Sigmoid colon (tissue), 7 donors: ENCODE data around the gene FAM50A. TPM values are rescaled to one million over a fixed set of nuclear protein-coding genes. Genes with fewer than 3 reads are reported as not detected.

Source experiments
- DNase-seq: peaks from one replicate; pipeline ENCODE4 v3.0.0-alpha.2; 2019
- H3K27ac ChIP-seq, 4 donors: fragments of 200-600 bp; sonication (generic); one replicate each; pipeline ENCODE4 v1.5.1; 2016 to 2019; ENCODE audit warnings: mild to moderate bottlenecking in 1 of 4
- H3K27me3 ChIP-seq, 3 donors: fragments of 200-600 bp; sonication (generic); one replicate each; pipeline ENCODE4 v1.5.1; 2019; ENCODE audit warnings: mild to moderate bottlenecking in 1 of 3
- H3K36me3 ChIP-seq, 4 donors: fragments of 200-600 bp; sonication (generic); one replicate each; pipeline ENCODE4 v1.5.1; 2016 to 2019
- H3K4me1 ChIP-seq, 4 donors: fragments of 200-600 bp; sonication (generic); one replicate each; pipeline ENCODE4 v1.5.1; 2017 to 2019
- H3K4me3 ChIP-seq, 4 donors: fragments of 200-600 bp; sonication (generic); one replicate each; pipeline ENCODE4 v1.5.1; 2017 to 2019; ENCODE audit warnings: mild to moderate bottlenecking in 2 of 4, moderate library complexity in 1 of 4
- H3K9me3 ChIP-seq, 4 donors: fragments of 200-600 bp in 3 of 4; sonication (generic) in 3 of 4; one replicate each; pipeline versions ENCODE4 v1.5.1 to v1.6.1; 2013 to 2019
- CTCF ChIP-seq, 4 experiments: fragments of 450-650 bp in 3 of 4; fragments of 200-600 bp in 1 of 4; IDR thresholded peaks; one replicate each; pipeline ENCODE4 v1.5.1; 2016 to 2019; ENCODE audit warnings: antibody characterized with exemption in 4 of 4, mild to moderate bottlenecking in 3 of 4, moderate library complexity in 2 of 4
- EP300 ChIP-seq, 4 donors: sonication (generic); formaldehyde crosslinking; IDR thresholded peaks; one replicate each; pipeline ENCODE4 v1.6.1; 2017; ENCODE audit warnings: antibody characterized with exemption in 4 of 4
- POLR2A ChIP-seq, 2 donors: fragments of 450-650 bp; IDR thresholded peaks; one replicate each; pipeline ENCODE4 v1.6.1; 2016; ENCODE audit warnings: antibody characterized with exemption in 2 of 2, mild to moderate bottlenecking in 2 of 2, moderate library complexity in 2 of 2
- POLR2AphosphoS5 ChIP-seq, 4 donors: sonication (generic); formaldehyde crosslinking; IDR thresholded peaks; one replicate each; pipeline ENCODE4 v1.6.1; 2017; ENCODE audit warnings: antibody characterized with exemption in 4 of 4
- WGBS, 2 donors: extraction: QIAGEN DNeasy Blood & Tissue Kit; methylation state at CpG; one replicate each; pipeline ENCODE4 v1.1.7; 2013; 5-methylcytosine and 5-hydroxymethylcytosine counted together
- intact Hi-C: fragments of 100-400 bp; cut with DNase I; formaldehyde crosslinking; loops from one replicate; pipeline ENCODE4 v1.15.1; 2023
- polyA plus RNA-seq, 3 donors: library from polyadenylated mRNA; stranded (reverse); fragments of 200-250 nt; gene quantifications; one replicate each; pipeline ENCODE4 v1.2.3, GENCODE V29; 2013
- total RNA-seq, 4 donors: library from RNA; depleted of rRNA; stranded (reverse); fragments of >200 nt; gene quantifications; one replicate each; pipeline ENCODE4 v1.1.0, GENCODE V29; 2016
- donor health status: healthy with polysubstance abuse.
- donor health status: Bipolar disorder and iron deficiency.
- donor health status: healthy.

FAM50A gene
- total and polyA plus RNA-seq, 7 donors: 40.5 to 85.1 (median 61.9) TPM

- no peaks in the 10 kb centered on the region for H3K9me3 ChIP-seq
- H3K36me3 ChIP-seq: peaks cover 11 to 22% (median 14%) of the 10 kb centered on the region in 4 donors
- WGBS, 2 donors: 37 to 58% methylated on average over 6 of the region's 6 CpGs
- no peak overlapping the region for H3K4me3 ChIP-seq
- no peak for DNase-seq
- TF ChIP-seq EP300 (IDR thresholded peaks at IDR 0.05) (no peak), POLR2A (IDR thresholded peaks at IDR 0.05) (no peak), CTCF (IDR thresholded peaks at IDR 0.05) (no peak), POLR2AphosphoS5 (IDR thresholded peaks at IDR 0.05) (no peak)
- no peaks in the 10 kb centered on the region for H3K27me3 ChIP-seq
- no peak overlapping the region for H3K27ac ChIP-seq
- peaks cover 0 to 16% (median 13%) of the 10 kb centered on the region in 4 donors for H3K4me1 ChIP-seq
- intact Hi-C loops: loop anchor here (2.0 kb wide), 1 partner anchor 133 kb away; no protein-coding TSS in a partner anchor
These were observed 41.9 kb upstream of the FAM50A start for GRCh38 chrX:154401918-154402621.

- Histone ChIP-seq H3K9me3 (no peaks in the 10 kb centered on the region), H3K36me3 (peaks cover 11 to 22% (median 14%) of the 10 kb centered on the region in 4 donors), H3K27me3 (no peaks in the 10 kb centered on the region), H3K27ac (no peak overlapping the region), H3K4me3 (no peak overlapping the region), H3K4me1 (peaks cover 0 to 16% (median 13%) of the 10 kb centered on the region in 4 donors)
- intact Hi-C loops: loop anchor here (2.0 kb wide), 1 partner anchor 132 kb away; no protein-coding TSS in a partner anchor
- TF ChIP-seq POLR2AphosphoS5 (IDR thresholded peaks at IDR 0.05) (no peak), EP300 (IDR thresholded peaks at IDR 0.05) (no peak), CTCF (IDR thresholded peaks at IDR 0.05) (no peak), POLR2A (IDR thresholded peaks at IDR 0.05) (no peak)
- peak; percentile 52 for DNase-seq
- 84% methylated on average over 19 of the region's 19 CpGs for WGBS, 2 donors
These were observed 41.3 kb upstream of the FAM50A start for GRCh38 chrX:154402622-154403127.

GRCh38 chrX:154403192-154403591, 40.7 kb upstream of the FAM50A start:
- Histone ChIP-seq H3K27me3 (no peaks in the 10 kb centered on the region), H3K9me3 (no peaks in the 10 kb centered on the region), H3K36me3 (peaks cover 11 to 22% (median 14%) of the 10 kb centered on the region in 4 donors), H3K27ac (no peak overlapping the region), H3K4me3 (no peak overlapping the region), H3K4me1 (peaks cover 0 to 16% (median 13%) of the 10 kb centered on the region in 4 donors)
- DNase-seq: peak; percentile 48
- TF ChIP-seq EP300 (IDR thresholded peaks at IDR 0.05) (no peak), POLR2A (IDR thresholded peaks at IDR 0.05) (no peak), POLR2AphosphoS5 (IDR thresholded peaks at IDR 0.05) (no peak), CTCF (IDR thresholded peaks at IDR 0.05) (no peak)
- 89 to 92% methylated on average over 10 of the region's 10 CpGs for WGBS, 2 donors
- intact Hi-C loops: loop anchor here (2.0 kb wide), 1 partner anchor 132 kb away; no protein-coding TSS in a partner anchor

- Histone ChIP-seq H3K9me3 (no peaks in the 10 kb centered on the region), H3K4me3 (no peak overlapping the region), H3K27ac (no peak overlapping the region), H3K36me3 (peaks cover 11 to 22% (median 14%) of the 10 kb centered on the region in 4 donors), H3K4me1 (peaks cover 0 to 16% (median 13%) of the 10 kb centered on the region in 4 donors), H3K27me3 (no peaks in the 10 kb centered on the region)
- intact Hi-C loops: loop anchor here (2.0 kb wide), 1 partner anchor 131 kb away; no protein-coding TSS in a partner anchor
- no peak for TF ChIP-seq EP300 (IDR thresholded peaks at IDR 0.05)
- TF ChIP-seq POLR2A (IDR thresholded peaks at IDR 0.05): no peak
- no peak for TF ChIP-seq POLR2AphosphoS5 (IDR thresholded peaks at IDR 0.05)
- no peak for TF ChIP-seq CTCF (IDR thresholded peaks at IDR 0.05)
- WGBS, 2 donors: 92% methylated on average over 4 of the region's 4 CpGs
- no peak for DNase-seq
These were observed 40.1 kb upstream of the FAM50A start for GRCh38 chrX:154403858-154404257.
